BE2C (cell line): ENCODE data around the gene RPS6KA1.

Experiments
- DNase-seq: peaks from one replicate; pipeline ENCODE4 v3.0.0-alpha.2; 2020
- H3K27me3 ChIP-seq: fragments of 250-450 bp; sonication (Bioruptor Pico); 2 replicates; pipeline ENCODE4 v1.5.1; 2020; ENCODE audit warnings: mild to moderate bottlenecking
- H3K36me3 ChIP-seq: fragments of 250-450 bp; sonication (Bioruptor Pico); 2 replicates; pipeline ENCODE4 v1.5.1; 2020; ENCODE audit warnings: mild to moderate bottlenecking
- H3K4me1 ChIP-seq: fragments of 250-450 bp; sonication (Bioruptor Pico); 2 replicates; pipeline ENCODE4 v1.5.1; 2020
- H3K4me3 ChIP-seq: 2 replicates; pipeline ENCODE4 v1.5.1; 2011; ENCODE audit warnings: low read depth, low read length
- H3K9me3 ChIP-seq: fragments of 250-450 bp; sonication (Bioruptor Pico); 2 replicates; pipeline ENCODE4 v1.5.1; 2020
- TF ChIP-seq, protein P1 (sequence below): IDR thresholded peaks from 2 replicates; pipeline ENCODE4 v1.5.1; 2012; ENCODE audit warnings: mild to moderate bottlenecking, low read depth, low read length

The RPS6KA1 gene

DNA sequence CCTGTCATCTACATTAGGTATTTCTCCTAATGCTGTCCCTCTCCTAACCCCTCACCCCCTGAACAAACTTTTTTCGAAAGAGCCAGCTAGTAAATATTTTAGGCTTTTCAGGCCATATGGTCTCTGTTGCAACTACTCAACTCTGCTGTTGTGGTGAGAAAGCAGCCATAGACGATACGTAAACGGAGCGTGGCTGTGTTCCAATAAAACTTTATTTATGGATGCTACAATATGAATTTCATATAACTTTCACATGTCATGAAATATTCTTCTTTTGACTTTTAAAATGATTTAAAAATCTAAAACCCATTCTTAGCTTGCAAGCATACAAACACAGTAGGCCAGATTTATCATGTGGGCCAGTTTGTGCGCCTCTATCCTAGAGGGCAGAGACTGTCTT is 11.2 kb upstream of the RPS6KA1 start:
- no peaks in the 10 kb centered on the region for H3K36me3 ChIP-seq
- no peaks in the 10 kb centered on the region for H3K9me3 ChIP-seq
- TF ChIP-seq, protein P1, sequence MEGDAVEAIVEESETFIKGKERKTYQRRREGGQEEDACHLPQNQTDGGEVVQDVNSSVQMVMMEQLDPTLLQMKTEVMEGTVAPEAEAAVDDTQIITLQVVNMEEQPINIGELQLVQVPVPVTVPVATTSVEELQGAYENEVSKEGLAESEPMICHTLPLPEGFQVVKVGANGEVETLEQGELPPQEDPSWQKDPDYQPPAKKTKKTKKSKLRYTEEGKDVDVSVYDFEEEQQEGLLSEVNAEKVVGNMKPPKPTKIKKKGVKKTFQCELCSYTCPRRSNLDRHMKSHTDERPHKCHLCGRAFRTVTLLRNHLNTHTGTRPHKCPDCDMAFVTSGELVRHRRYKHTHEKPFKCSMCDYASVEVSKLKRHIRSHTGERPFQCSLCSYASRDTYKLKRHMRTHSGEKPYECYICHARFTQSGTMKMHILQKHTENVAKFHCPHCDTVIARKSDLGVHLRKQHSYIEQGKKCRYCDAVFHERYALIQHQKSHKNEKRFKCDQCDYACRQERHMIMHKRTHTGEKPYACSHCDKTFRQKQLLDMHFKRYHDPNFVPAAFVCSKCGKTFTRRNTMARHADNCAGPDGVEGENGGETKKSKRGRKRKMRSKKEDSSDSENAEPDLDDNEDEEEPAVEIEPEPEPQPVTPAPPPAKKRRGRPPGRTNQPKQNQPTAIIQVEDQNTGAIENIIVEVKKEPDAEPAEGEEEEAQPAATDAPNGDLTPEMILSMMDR: no peak
- no peaks in the 10 kb centered on the region for H3K4me1 ChIP-seq
- no peak for DNase-seq
- H3K27me3 ChIP-seq: no peaks in the 10 kb centered on the region
- no peak overlapping the region for H3K4me3 ChIP-seq

DNA sequence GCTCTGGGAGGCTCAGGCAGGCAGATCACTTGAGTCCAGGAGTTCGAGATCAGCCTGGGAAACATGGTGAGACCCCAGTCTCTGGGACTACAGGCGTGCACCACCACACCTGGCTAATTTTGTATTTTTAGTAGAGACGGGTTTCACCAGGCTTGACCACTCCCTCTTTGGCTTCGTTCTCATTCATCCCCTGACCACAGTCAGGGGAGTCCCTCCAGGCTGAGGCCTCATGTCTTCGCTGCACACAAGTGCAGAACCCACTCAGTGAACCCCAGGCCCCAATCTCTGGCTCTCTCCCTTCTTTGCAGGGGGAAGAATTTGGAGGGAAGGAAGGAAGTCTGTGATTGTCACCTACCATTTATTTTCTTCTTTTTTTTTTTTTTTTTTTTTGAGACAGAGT is 9.2 kb upstream of the RPS6KA1 start:
- Histone ChIP-seq H3K4me3 (no peak overlapping the region), H3K4me1 (no peaks in the 10 kb centered on the region), H3K36me3 (no peaks in the 10 kb centered on the region), H3K9me3 (no peaks in the 10 kb centered on the region), H3K27me3 (no peaks in the 10 kb centered on the region)
- TF ChIP-seq, protein P1: no peak
- no peak for DNase-seq

- H3K36me3 ChIP-seq: no peaks in the 10 kb centered on the region
- no peak for DNase-seq
- H3K4me1 ChIP-seq: no peaks in the 10 kb centered on the region
- H3K27me3 ChIP-seq: no peaks in the 10 kb centered on the region
- H3K4me3 ChIP-seq: no peak overlapping the region
- TF ChIP-seq, protein P1: no peak
- no peaks in the 10 kb centered on the region for H3K9me3 ChIP-seq
Measured at GRCh38 chr1:26521669-26522030, 7.9 kb upstream of the RPS6KA1 start.

DNA sequence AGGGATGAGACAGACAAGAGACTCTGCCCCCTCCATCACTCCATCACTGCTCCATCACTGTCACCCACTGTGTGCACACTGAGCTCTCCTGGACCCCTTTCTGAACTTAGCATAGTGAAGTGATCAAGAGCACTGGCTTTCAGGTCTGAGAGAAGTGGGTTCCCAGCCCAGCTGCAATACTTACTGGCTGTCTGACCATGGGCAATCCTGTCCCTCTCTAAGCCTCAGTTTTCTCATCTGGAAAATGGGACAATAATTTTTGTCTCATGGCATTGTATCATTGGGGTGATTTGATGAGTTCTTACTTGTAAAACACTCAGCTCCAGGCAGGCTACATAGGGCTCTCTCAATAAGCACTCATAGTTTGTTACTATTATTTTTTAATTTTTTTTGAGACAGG is 7.5 kb upstream of the RPS6KA1 start:
- Histone ChIP-seq H3K4me1 (no peaks in the 10 kb centered on the region), H3K27me3 (no peaks in the 10 kb centered on the region), H3K36me3 (no peaks in the 10 kb centered on the region), H3K4me3 (no peak overlapping the region), H3K9me3 (no peaks in the 10 kb centered on the region)
- TF ChIP-seq, protein P1: no peak
- DNase-seq: no peak

DNA sequence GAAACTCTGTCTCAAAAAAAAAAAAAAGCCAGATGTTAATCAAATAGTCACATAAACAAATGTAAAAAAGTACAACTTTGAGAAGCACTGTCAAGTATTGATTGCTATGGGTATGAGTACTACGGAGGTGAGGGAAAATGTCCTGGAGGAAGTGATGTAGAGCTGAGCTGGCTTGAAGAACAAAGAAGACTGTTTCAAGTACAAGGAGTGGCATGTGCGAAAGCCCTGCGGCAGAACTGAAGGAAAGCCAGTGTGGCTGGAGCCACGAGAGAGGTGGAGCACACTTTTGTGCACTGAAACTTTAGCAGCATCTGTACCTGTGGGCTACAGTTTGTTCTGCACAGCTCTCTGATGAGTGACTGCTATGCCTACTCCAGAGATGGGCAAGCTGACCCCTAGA is 5.4 kb upstream of the RPS6KA1 start:
- DNase-seq: no peak
- Histone ChIP-seq H3K36me3 (no peaks in the 10 kb centered on the region), H3K4me1 (no peaks in the 10 kb centered on the region), H3K9me3 (no peaks in the 10 kb centered on the region), H3K4me3 (no peak overlapping the region), H3K27me3 (no peaks in the 10 kb centered on the region)
- TF ChIP-seq, protein P1: no peak

GRCh38 chr1:26526287-26526686 is 3.3 kb upstream of the RPS6KA1 start:
- Histone ChIP-seq H3K27me3 (no peaks in the 10 kb centered on the region), H3K9me3 (no peaks in the 10 kb centered on the region), H3K36me3 (no peaks in the 10 kb centered on the region), H3K4me1 (no peaks in the 10 kb centered on the region), H3K4me3 (no peak overlapping the region)
- DNase-seq: no peak
- TF ChIP-seq, protein P1: no peak
